ENCODE data around the gene PAPSS2. TPM values are rescaled to one million over a fixed set of nuclear protein-coding genes. Genes with fewer than 3 reads are reported as not detected.

The PAPSS2 gene
- total RNA-seq, 1 experiment from 2014 or later: 24.5 TPM

- Mint-ChIP-seq H3K4me3 (no peak overlapping the region), H3K27ac (no peak overlapping the region), H3K4me1 (peaks cover 12% of the 10 kb centered on the region in 2 experiments), H3K27me3 (ENCODE audit: low read depth) (peaks cover 5% of the 10 kb centered on the region), H3K9me3 (peaks cover 16 to 24% of the 10 kb centered on the region in 2 experiments), H3K36me3 (ENCODE audit: insufficient read depth in 1 of 3, low read depth in 3 of 3) (peaks cover 6 to 28% (median 12%) of the 10 kb centered on the region in 3 experiments)
- H3K4me2 ChIP-seq (ENCODE audit: insufficient read depth, insufficient read length, low read length): no peak overlapping the region
- H3K23me2 ChIP-seq (ENCODE audit: insufficient read length, low read depth, low read length, poor library complexity, severe bottlenecking): no peaks in the 10 kb centered on the region
- WGBS (ENCODE audit: extremely low coverage, insufficient read length, low lambda C conversion rate): no CpG with 5 or more reads among the region's 2 CpGs
- H3T11ph ChIP-seq (ENCODE audit: low read length): no peak overlapping the region
- H3K9ac ChIP-seq (ENCODE audit: extremely low read depth, insufficient read length, low read length): no peak overlapping the region
- H3K4ac ChIP-seq (ENCODE audit: low read depth, low read length): no peak overlapping the region
- H3K27ac ChIP-seq (ENCODE audit: insufficient read length, low read depth, low read length): no peak overlapping the region
- no peak overlapping the region for H2BK5ac ChIP-seq (ENCODE audit: insufficient read length, low read length)
- no peaks in the 10 kb centered on the region for H3K27me3 ChIP-seq (ENCODE audit: insufficient read depth, low read length)
- no peak overlapping the region for H3K18ac ChIP-seq (ENCODE audit: insufficient read length, low read depth, low read length)
- no peak overlapping the region for H2BK15ac ChIP-seq (ENCODE audit: low read depth, low read length)
- no peak overlapping the region for H3K56ac ChIP-seq (ENCODE audit: insufficient read length, low read depth, low read length)
- no peaks in the 10 kb centered on the region for H3K9me3 ChIP-seq (ENCODE audit: control insufficient read depth, low read depth, low read length)
- no peak overlapping the region for H2BK20ac ChIP-seq (ENCODE audit: low read depth, low read length, poor library complexity, severe bottlenecking)
- H4K91ac ChIP-seq (ENCODE audit: insufficient read length, low read depth, low read length): no peak overlapping the region
- no peaks in the 10 kb centered on the region for H4K20me1 ChIP-seq (ENCODE audit: control insufficient read depth, insufficient read depth, insufficient read length)
- H3K23ac ChIP-seq (ENCODE audit: insufficient read length, low read depth, low read length): no peak overlapping the region
- H3K79me2 ChIP-seq (ENCODE audit: insufficient read depth, low read length): no peaks in the 10 kb centered on the region
- no peaks in the 10 kb centered on the region for H3K4me1 ChIP-seq (ENCODE audit: insufficient read depth, low read length)
- H2AFZ ChIP-seq (ENCODE audit: low read length): no peak overlapping the region
- no peak overlapping the region for H4K8ac ChIP-seq (replicated peaks; ENCODE audit: insufficient read length, low read depth, low read length)
- TF ChIP-seq CTCF (conservative IDR thresholded peaks at IDR 0.05): no peak
- no peak overlapping the region for H2AK5ac ChIP-seq (ENCODE audit: insufficient read length, low read length)
- no peaks in the 10 kb centered on the region for H3K79me1 ChIP-seq (ENCODE audit: insufficient read depth, low read depth, low read length, poor library complexity, severe bottlenecking)
- H3K14ac ChIP-seq (ENCODE audit: insufficient read depth, low read length): no peak overlapping the region
- no peak overlapping the region for H4K5ac ChIP-seq (ENCODE audit: insufficient read length, low read depth, low read length)
- no peak overlapping the region for H2BK12ac ChIP-seq (ENCODE audit: insufficient read length, low read depth, low read length)
- DNase-seq: no peak
- H2BK120ac ChIP-seq (ENCODE audit: low read depth, low read length, poor library complexity, severe bottlenecking): no peak overlapping the region
These were observed 25.4 kb upstream of the PAPSS2 start for GRCh38 chr10:87634311-87634710.

Data from H9 (cell line).